Memory B cell (primary cell): ENCODE data around the gene UGT1A10.
"Not testable (repeated sequence)": the region's sequence is repeated elsewhere in the genome, so short reads cannot be mapped to it uniquely, and the experiment has no call there.

Experiments
- ATAC-seq: fragments of 150-1000 bp; cut with Tn5 transposase; 2 replicates; pipeline ENCODE4 v1.10.0; 2021; ENCODE audit warnings: low read depth, mild to moderate bottlenecking, moderate library complexity
- DNase-seq, 2 donors: peaks; one replicate each; pipeline ENCODE4 v3.0.0; 2022; ENCODE audit warnings: low spot score in 2 of 2
- H3K27ac Mint-ChIP-seq: one replicate; pipeline ENCODE4 v1.8.0; 2022; ENCODE audit warnings: mild to moderate bottlenecking, moderate library complexity, mixed read lengths
- H3K27me3 Mint-ChIP-seq: one replicate; pipeline ENCODE4 v1.8.0; 2022; ENCODE audit warnings: mixed read lengths
- H3K36me3 Mint-ChIP-seq: one replicate; pipeline ENCODE4 v1.8.0; 2022; ENCODE audit warnings: mild to moderate bottlenecking, mixed read lengths
- H3K4me1 Mint-ChIP-seq: one replicate; pipeline ENCODE4 v1.8.0; 2022; ENCODE audit warnings: mixed read lengths
- H3K4me3 Mint-ChIP-seq: one replicate; pipeline ENCODE4 v1.8.0; 2022; ENCODE audit warnings: mild to moderate bottlenecking, moderate library complexity, mixed read lengths
- H3K9me3 Mint-ChIP-seq: one replicate; pipeline ENCODE4 v1.8.0; 2022; ENCODE audit warnings: mixed read lengths

UGT1A10 gene

DNA sequence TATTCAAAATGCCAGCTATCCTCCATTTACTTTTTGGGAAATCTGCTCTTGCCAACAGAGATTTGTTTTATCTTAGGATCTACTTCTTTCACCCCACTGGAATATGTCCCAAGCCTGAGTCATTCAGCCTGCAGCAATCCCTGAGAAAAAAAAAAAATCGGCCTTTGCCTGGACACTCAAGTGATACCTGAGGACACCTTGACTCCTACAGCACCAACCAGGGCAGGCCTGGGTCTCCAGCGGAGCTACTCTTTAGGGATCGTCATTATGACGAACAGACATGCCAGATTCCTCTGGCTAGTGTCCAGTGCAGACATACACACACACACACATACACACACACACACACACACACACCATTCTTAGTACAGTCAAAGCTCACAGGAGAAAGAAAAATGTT lies 54.2 kb downstream of the UGT1A10 start:
- H3K4me1 Mint-ChIP-seq: peaks cover 6% of the 10 kb centered on the region
- DNase-seq: no peak
- peaks cover 12% of the 10 kb centered on the region for H3K27me3 Mint-ChIP-seq
- no peaks in the 10 kb centered on the region for H3K36me3 Mint-ChIP-seq
- no peak overlapping the region for H3K27ac Mint-ChIP-seq
- H3K4me3 Mint-ChIP-seq: no peak overlapping the region
- no peaks in the 10 kb centered on the region for H3K9me3 Mint-ChIP-seq
- no peak for ATAC-seq

DNA sequence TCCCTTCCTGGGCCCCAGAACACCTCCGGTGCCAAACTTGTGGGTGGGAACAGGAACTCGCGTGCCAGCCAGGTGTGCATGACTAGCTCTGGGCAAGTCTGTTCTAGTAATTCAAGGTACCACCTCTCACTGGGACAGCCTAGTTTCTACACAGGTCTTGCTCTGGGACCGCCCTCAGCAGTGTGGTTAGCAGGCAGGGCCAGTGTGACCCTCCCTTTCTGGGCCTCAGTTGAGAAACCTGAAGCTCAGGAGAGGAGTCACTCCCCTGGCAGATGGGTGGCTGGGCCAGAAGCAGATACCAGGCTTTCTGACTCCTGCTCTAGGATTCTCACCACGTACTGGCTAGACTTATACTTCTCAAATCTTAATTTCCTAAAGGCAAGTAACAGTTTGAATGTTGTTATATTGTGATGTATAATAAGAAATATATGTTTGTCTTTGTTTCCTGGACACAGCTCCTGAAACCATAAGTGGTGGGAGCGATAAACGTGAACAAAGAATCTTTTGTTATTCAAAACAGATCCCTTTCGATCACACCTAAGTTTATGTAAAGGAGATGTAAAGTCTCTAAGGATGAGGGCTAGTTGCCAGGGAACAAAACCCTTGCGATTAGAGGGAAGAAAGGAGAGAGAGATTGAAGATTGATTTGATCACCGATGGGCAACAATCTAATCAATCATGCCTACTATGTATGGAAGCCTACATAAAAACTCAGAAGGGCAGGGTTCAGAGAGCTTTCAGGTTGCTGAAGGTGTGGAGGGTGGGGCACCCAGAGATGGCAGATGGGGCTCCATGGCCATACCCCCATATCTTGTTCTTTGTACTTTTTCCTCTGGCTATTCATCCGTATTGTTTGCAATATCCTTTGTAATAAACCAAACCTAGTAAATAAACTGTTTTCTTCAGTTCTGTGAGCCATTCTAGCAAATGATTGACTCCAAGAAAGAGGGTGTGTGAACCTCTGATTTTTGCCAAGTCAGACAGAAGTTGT lies 55.5 kb downstream of the UGT1A10 start:
- Mint-ChIP-seq H3K27me3 (peaks cover 7% of the 10 kb centered on the region), H3K4me1 (peaks cover 6% of the 10 kb centered on the region), H3K27ac (no peak overlapping the region), H3K9me3 (no peaks in the 10 kb centered on the region), H3K36me3 (no peaks in the 10 kb centered on the region), H3K4me3 (no peak overlapping the region)
- no peak for DNase-seq
- no peak for ATAC-seq

DNA sequence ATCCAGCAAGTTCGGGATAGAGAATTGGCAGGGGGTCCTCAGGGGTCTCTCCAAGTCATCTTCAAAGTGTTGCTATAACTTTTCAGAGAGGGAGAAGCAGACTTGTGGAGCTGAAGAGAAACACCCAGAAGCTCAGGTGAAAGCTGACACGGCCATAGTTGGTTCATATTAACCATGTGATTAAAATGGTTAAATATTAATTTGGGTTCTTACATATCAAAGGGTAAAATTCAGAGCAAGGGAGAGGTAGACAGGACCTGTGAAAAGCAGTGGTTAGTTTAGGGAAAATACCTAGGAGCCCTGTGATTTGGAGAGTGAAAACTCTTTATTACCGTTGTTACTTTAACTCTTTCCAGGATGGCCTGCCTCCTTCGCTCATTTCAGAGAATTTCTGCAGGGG lies 56.4 kb downstream of the UGT1A10 start, which contains the start of gene UGT1A6:
Gene UGT1A6, plus strand, starts transcription at position 243 of the 400 bp plus-strand sequence. Its CDS starts 115 bp downstream, at position 358.
- Mint-ChIP-seq H3K4me1 (peaks cover 6% of the 10 kb centered on the region), H3K9me3 (no peaks in the 10 kb centered on the region), H3K27ac (no peak within 1 kb of the TSS), H3K36me3 (no peaks in the 10 kb centered on the region), H3K27me3 (peaks cover 8% of the 10 kb centered on the region), H3K4me3 (no peak within 1 kb of the TSS)
- DNase-seq (no peak), ATAC-seq (no peak)

DNA sequence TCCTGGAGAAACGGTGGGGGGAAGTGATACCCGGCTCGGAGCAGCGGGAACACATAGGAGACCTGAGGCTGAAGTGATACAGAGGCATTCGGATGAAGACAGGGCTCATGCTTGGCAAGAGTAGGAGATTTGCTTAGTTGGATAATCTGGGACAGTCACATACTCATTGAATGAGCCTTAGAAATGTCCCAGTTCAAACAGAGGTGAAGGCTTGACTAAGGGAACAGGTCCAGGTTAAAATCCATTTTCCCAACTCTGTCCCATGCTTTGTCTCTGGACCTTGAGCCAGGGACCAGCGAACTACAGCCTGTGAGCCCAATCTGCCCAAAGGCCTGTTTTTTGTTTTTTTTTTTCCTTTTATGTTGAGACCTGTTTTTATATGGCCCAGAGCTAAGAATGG lies 57.7 kb downstream of the UGT1A10 start:
- no peak for DNase-seq
- no peak overlapping the region for H3K27ac Mint-ChIP-seq
- ATAC-seq: no peak
- H3K36me3 Mint-ChIP-seq: no peaks in the 10 kb centered on the region
- peaks cover 5% of the 10 kb centered on the region for H3K27me3 Mint-ChIP-seq
- H3K9me3 Mint-ChIP-seq: no peaks in the 10 kb centered on the region
- peaks cover 5% of the 10 kb centered on the region for H3K4me1 Mint-ChIP-seq
- H3K4me3 Mint-ChIP-seq: no peak overlapping the region

DNA sequence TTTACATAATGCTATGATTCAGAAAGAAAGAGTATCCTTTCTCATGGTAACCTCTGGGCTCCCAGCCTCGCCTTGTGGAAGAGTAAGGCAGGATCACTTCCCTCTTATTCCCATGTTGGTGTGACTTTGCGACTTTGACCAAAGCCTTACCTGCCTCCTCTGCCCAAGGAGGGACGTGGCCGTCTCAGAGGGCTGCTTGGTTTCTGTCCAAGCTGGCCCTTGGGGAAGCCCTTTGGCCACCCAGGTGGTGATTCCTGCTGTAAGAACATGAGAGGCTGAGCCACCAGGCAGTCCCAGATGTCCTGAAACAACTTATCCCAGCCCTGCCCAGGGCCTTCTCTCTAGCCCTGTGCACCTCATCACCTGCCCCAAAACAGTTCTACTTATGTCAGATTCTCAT lies 62.5 kb downstream of the UGT1A10 start:
- H3K36me3 Mint-ChIP-seq: no peaks in the 10 kb centered on the region

DNA sequence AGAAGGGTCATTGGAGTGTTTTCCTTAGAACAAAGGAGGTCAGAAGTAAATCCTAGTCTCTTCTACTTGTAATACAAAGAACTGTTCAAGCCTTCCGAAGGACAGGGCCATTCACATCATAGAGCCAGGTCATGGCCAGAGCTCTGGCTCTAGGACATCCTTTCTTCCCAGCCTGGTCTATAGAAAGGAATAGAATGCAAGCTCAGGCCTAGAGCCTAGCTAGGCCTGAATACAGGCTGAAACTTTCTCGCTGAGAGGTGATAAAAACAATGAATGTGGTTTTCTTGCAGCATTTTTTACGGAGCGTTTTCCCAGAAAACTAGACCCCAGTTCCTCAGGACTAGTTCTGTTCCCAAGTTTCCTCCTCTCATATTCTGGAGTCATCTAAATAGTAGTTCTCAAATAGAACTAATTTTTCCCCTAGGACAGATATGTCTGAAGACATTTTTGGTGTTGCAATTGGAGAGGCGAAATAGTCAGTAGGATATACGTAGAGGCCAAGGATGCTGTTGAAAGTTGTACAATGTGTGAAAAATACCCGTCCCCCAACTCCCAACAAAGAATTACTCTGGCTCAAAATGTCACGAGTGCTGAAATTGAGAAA lies 63.3 kb downstream of the UGT1A10 start:
- H3K9me3 Mint-ChIP-seq: peaks cover 3% of the 10 kb centered on the region
- no peak for ATAC-seq
- H3K36me3 Mint-ChIP-seq: no peaks in the 10 kb centered on the region
- H3K4me1 Mint-ChIP-seq: no peaks in the 10 kb centered on the region
- H3K27ac Mint-ChIP-seq: no peak overlapping the region
- no peak for DNase-seq
- no peak overlapping the region for H3K4me3 Mint-ChIP-seq
- peaks cover 3% of the 10 kb centered on the region for H3K27me3 Mint-ChIP-seq

More for the DNA sequence above, 62.5 kb downstream of the UGT1A10 start:
- ATAC-seq: no peak
- H3K4me1 Mint-ChIP-seq: no peaks in the 10 kb centered on the region
- H3K27ac Mint-ChIP-seq: no peak overlapping the region
- peaks cover 3% of the 10 kb centered on the region for H3K27me3 Mint-ChIP-seq
- no peaks in the 10 kb centered on the region for H3K9me3 Mint-ChIP-seq
- no peak for DNase-seq
- H3K4me3 Mint-ChIP-seq: no peak overlapping the region

DNA sequence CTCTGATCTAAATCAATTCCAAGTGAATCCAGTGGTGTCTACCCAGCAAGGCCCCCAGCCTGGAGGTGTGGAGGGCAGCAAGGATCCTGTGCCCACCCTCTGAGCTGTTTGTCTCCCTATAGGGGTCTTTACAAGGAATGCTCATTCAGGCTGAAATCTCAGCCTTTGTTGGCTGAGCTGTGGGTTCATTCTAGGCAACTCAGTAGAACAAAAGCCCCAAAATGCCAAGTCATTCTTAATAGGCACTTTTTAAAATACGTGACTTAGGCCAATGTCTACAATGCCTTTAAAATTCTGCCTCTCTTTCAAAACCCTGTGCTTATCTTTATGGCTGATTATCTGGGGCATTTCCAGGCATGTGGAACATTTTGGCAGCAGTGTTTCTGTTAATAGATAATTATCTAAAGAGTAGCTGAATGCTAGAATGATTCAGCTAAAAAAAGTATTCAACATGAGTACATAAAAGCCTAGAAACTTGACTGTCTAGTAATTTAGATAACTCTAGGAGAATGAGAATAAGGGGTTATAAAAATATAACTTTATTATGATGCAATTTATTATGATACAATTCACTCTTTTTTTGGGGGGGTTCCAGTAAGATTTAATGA lies 63.9 kb downstream of the UGT1A10 start:
- DNase-seq: no peak
- Mint-ChIP-seq H3K4me1 (no peaks in the 10 kb centered on the region), H3K36me3 (no peaks in the 10 kb centered on the region), H3K4me3 (no peak overlapping the region), H3K27me3 (peaks cover 3% of the 10 kb centered on the region), H3K9me3 (peaks cover 3% of the 10 kb centered on the region), H3K27ac (no peak overlapping the region)
- ATAC-seq: no peak

DNA sequence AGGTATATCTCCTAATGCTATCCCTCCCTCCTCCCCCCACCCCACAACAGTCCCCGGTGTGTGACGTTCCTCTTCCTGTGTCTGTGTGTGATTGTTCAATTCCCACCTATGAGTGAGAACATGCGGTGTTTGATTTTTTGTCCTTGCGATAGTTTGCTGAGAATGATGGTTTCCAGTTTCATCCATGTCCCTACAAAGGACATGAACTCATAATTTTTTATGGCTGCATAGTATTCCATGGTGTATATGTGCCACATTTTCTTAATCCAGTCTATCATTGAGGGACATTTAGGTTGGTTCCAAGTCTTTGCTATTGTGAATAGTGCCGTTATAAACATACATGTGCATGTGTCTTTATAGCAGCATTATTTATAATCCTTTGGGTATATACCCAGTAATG lies 64.6 kb downstream of the UGT1A10 start:
- not testable (repeated sequence) for H3K36me3 Mint-ChIP-seq, H3K27ac Mint-ChIP-seq, DNase-seq, ATAC-seq, H3K9me3 Mint-ChIP-seq, H3K4me1 Mint-ChIP-seq, H3K27me3 Mint-ChIP-seq, H3K4me3 Mint-ChIP-seq

DNA sequence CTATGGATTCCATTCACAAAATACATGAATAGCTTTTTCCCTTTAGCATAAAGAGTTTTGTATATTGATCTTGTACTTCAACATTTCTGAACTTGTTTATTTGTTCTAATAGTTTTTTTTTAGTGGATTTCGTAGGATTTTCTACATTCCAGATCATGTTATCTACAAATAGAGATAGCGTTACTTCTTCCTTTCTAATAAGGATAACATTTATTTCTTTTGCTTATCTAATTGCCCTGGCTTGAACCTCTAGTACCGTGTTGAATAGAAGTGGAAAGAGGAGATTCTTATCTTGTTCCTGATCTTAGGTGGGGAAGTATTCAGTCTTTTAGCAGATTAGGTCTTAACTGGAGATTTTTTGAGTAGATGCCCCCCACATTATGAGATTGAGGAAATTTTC lies 66.0 kb downstream of the UGT1A10 start:
- Mint-ChIP-seq H3K4me3 (no peak overlapping the region), H3K27me3 (peaks cover 4% of the 10 kb centered on the region), H3K9me3 (peaks cover 3% of the 10 kb centered on the region), H3K27ac (no peak overlapping the region), H3K36me3 (no peaks in the 10 kb centered on the region), H3K4me1 (no peaks in the 10 kb centered on the region)
- DNase-seq (no peak), ATAC-seq (no peak)

DNA sequence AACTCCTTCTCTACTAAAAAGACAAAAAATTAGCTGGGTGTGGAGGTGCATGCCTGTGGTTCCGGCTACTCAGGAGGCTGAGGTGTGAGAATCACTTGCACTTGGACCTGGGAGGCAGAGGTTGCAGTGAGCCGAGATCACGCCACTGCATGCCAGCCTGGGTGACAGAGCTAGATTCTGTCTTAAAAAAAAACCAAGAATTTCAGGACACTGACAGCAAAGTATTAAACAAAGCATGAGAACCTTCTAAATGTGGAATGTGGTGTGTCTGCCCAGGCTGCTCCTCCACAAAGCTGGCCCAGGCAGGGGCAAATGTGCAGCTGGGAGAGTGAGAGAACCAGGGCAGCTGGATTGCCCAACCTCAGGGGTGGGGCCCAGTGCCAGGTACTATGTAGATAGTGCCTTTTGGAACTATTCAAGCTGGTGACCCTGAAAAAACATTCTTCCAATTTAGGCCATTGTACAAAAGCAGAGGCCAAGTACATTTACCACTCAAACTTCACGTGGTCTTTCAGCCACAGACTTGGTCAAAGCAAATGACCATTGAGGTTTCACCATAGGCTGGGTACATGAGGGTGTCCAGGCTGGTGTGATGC lies 69.8 kb downstream of the UGT1A10 start:
- no peak overlapping the region for H3K4me3 Mint-ChIP-seq
- H3K27ac Mint-ChIP-seq: no peak overlapping the region
- ATAC-seq: no peak
- no peaks in the 10 kb centered on the region for H3K36me3 Mint-ChIP-seq
- no peak for DNase-seq
- H3K4me1 Mint-ChIP-seq: no peaks in the 10 kb centered on the region
- H3K27me3 Mint-ChIP-seq: peaks cover 8% of the 10 kb centered on the region
- H3K9me3 Mint-ChIP-seq: peaks cover 3% of the 10 kb centered on the region

DNA sequence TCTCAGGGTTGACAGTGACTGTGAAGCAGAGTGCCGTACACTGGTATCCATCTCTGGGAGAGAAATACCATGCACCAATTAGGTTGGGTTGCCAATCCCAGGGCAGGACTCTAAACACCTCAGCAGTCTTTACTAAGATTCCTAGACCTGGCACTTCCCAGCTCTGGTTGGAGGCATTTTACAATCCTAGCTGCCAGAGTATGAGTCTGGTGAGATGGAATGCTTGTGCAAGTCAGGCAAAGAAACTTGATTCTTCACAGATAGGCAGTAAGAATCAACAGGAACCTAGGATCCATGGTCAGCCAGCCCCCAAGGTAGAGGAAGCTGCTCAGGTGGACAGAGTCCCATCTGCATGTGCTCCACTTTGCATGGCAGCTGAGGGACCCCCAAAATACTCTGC lies 70.5 kb downstream of the UGT1A10 start:
- Mint-ChIP-seq H3K27me3 (peaks cover 11% of the 10 kb centered on the region), H3K36me3 (no peaks in the 10 kb centered on the region), H3K27ac (no peak overlapping the region), H3K9me3 (peaks cover 3% of the 10 kb centered on the region), H3K4me1 (peaks cover 5% of the 10 kb centered on the region), H3K4me3 (no peak overlapping the region)
- DNase-seq (no peak), ATAC-seq (no peak)

DNA sequence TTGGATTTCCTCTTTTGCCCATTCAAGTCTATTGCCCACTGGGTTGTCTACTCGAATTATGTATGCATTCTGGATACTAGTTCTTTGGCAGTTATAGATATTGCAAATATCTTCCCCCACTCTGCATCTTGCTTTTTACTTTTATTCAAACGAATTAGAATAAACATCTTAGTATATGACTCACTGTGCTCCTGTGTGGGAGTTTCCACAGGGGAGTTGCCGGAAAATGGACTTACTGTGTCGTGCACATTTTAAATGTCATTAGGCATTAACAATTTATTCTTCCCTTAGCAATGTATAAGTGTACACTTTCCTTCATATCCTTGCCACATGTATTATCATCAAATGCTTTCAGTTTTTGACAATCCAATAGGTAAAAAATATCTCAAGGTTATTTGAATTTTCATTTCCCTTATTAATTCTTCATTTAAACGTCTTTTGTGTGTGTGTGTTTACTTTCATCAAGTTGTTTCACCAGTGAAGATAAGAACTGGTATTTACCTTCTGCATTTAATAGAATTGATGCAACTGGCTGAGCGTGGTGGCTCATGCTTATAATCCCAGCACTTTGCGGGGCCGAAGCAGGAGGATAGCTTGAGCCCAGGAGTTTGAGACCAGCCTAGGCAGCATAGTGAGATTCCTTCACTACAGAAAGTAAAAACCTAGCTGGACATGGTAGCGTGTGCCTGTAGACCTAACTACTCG lies 71.8 kb downstream of the UGT1A10 start:
- ATAC-seq: no peak
- no peak overlapping the region for H3K4me3 Mint-ChIP-seq
- no peaks in the 10 kb centered on the region for H3K36me3 Mint-ChIP-seq
- H3K9me3 Mint-ChIP-seq: peaks cover 3% of the 10 kb centered on the region
- DNase-seq: no peak
- peaks cover 11% of the 10 kb centered on the region for H3K27me3 Mint-ChIP-seq
- H3K4me1 Mint-ChIP-seq: peaks cover 6% of the 10 kb centered on the region
- H3K27ac Mint-ChIP-seq: no peak overlapping the region

DNA sequence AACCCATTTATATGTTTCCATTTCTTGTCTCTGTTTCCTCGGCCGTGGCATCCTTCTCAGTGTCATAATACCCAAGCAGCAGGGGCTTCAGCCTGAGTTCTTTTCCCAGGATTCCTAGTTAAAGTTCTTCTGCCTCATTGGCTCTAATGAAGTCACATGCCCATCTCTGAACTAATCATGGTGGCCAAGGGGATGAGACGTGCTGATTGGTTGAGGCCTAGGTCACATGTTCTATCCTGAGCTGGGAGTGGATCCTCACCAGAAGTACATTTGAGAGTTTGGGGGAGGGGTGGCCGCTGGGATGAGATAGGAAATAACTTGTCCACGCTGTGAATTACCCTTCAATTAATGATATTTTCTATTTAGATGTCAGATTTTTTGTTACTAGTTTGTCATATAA lies 72.7 kb downstream of the UGT1A10 start:
- DNase-seq: no peak
- no peak overlapping the region for H3K4me3 Mint-ChIP-seq
- peaks cover 3% of the 10 kb centered on the region for H3K9me3 Mint-ChIP-seq
- H3K27me3 Mint-ChIP-seq: peaks cover 12% of the 10 kb centered on the region
- H3K36me3 Mint-ChIP-seq: no peaks in the 10 kb centered on the region
- H3K4me1 Mint-ChIP-seq: peaks cover 6% of the 10 kb centered on the region
- no peak for ATAC-seq
- no peak overlapping the region for H3K27ac Mint-ChIP-seq
